Heart left ventricle (tissue), 16 donors: ENCODE results near the gene TRAF4. TPM values are rescaled to one million over a fixed set of nuclear protein-coding genes. Genes with fewer than 3 reads are reported as not detected.

Experiments
- ATAC-seq, 4 donors: fragments of 200-7000 bp; cut with Tn5 transposase; one replicate each; pipeline ENCODE4 v1.9.1; 2020 to 2022; ENCODE audit warnings: moderate library complexity in 4 of 4, mild to moderate bottlenecking in 3 of 4, moderate number of reproducible peaks in 1 of 4
- DNase-seq, 5 donors: peaks; one replicate each; pipeline ENCODE4 v3.0.0-alpha.2; 2020
- H3K27ac ChIP-seq, 12 donors: fragments of 200-600 bp; sonication (generic) in 4 of 12; one replicate each; pipeline versions ENCODE4 v1.5.0 to v1.8.0; 2016 to 2022; ENCODE audit warnings: mild to moderate bottlenecking in 2 of 12
- H3K27me3 ChIP-seq, 9 donors: fragments of 200-600 bp; sonication (generic) in 2 of 9; one replicate each; pipeline versions ENCODE4 v1.5.1 to v1.8.0; 2016 to 2022; ENCODE audit warnings: mild to moderate bottlenecking in 3 of 9
- H3K36me3 ChIP-seq, 9 donors: fragments of 200-600 bp; sonication (generic) in 2 of 9; one replicate each; pipeline versions ENCODE4 v1.5.0 to v1.8.0; 2018 to 2022; ENCODE audit warnings: mild to moderate bottlenecking in 2 of 9
- H3K4me1 ChIP-seq, 12 donors: fragments of 200-600 bp; sonication (generic) in 4 of 12; one replicate each; pipeline versions ENCODE4 v1.5.0 to v1.8.0; 2016 to 2022; ENCODE audit warnings: mild to moderate bottlenecking in 3 of 12
- H3K4me3 ChIP-seq, 12 donors: fragments of 200-600 bp; sonication (generic) in 4 of 12; one replicate each; pipeline versions ENCODE4 v1.5.0 to v1.8.0; 2017 to 2022; ENCODE audit warnings: mild to moderate bottlenecking in 9 of 12, moderate library complexity in 4 of 12
- H3K9me3 ChIP-seq, 12 donors: fragments of 200-600 bp; sonication (generic) in 4 of 12; one replicate each; pipeline versions ENCODE4 v1.5.0 to v1.8.0; 2016 to 2022; ENCODE audit warnings: mild to moderate bottlenecking in 1 of 12
- POLR2A ChIP-seq, 2 donors: fragments of 450-650 bp; IDR thresholded peaks; one replicate each; pipeline ENCODE4 v1.6.1; 2017; ENCODE audit warnings: antibody characterized with exemption in 2 of 2, mild to moderate bottlenecking in 2 of 2, moderate library complexity in 2 of 2
- WGBS, 4 donors: extraction: QIAGEN DNeasy Blood & Tissue Kit in 2 of 4; methylation state at CpG; one replicate each; pipeline versions ENCODE4 v1.1.5 to v1.1.7; 2013 to 2018; 5-methylcytosine and 5-hydroxymethylcytosine counted together
- intact Hi-C, 10 donors: fragments of 100-400 bp; cut with DNase I; formaldehyde crosslinking; loops; one replicate each; pipeline versions ENCODE4 v1.11.1 to v1.14.2; 2022
- polyA plus RNA-seq, 2 donors: library from polyadenylated mRNA; stranded (reverse); fragments of 200-250 nt; gene quantifications; one replicate each; pipeline ENCODE4 v1.2.3, GENCODE V29; 2013
- total RNA-seq, 9 donors: library from RNA; depleted of rRNA in 2 of 9; stranded (reverse); fragments of >200 nt in 2 of 9; fragmentation: NEBNext Ultra II Directional in 3 of 9; extraction: Animal tissue kit (Norgen Biotek cat#: 25700) in 3 of 9; gene quantifications; one replicate each; pipeline versions ENCODE4 v1.1.0 to v1.2.4, GENCODE V29; 2016 to 2023
- TF ChIP-seq, protein P1 (sequence below), 12 donors: fragments of 200-600 bp; sonication (generic) in 4 of 12; IDR thresholded peaks; one replicate each; pipeline versions ENCODE4 v1.5.0 to v1.8.0; 2018 to 2022; ENCODE audit warnings: antibody characterized with exemption in 12 of 12, mild to moderate bottlenecking in 5 of 12
- donor health status: ischemic (EF 13 %, LVEDD 7.1; RV severe dilation, severe dysfunction).
- donor health status: healthy with polysubstance abuse.
- donor health status: DM: no; HTN: yes; CAD: no.
- donor health status: DM: no; HTN: no; CAD: no.
- donor health status: ischemic (EF 25% LVEDD 6.9; RV normal size, moderate dysfunction).
- donor health status: ischemic (EF 25% LVEDD 5.7; RV mildly dilated, moderate dysfunction).
- donor health status: healthy.
- donor health status: DM: yes; HTN: yes; CAD: no.
- donor health status: ischemic (EF 35%, LVEDD 5.7; RV mildly dilated, moderate dysfunction).
- donor health status: nonischemic (EF 11% LVEDD 7.7; RV severe dilation, severe dysfunction).
- donor health status: DM: yes; HTN: yes; CAD: no.
- donor health status: PGD.
- donor health status: ischemic (EF 29% LVEDD 5.4; RV normal size, mild dysfunction).
- donor health status: nonischemic (EF 23%, LVEDD 6.1; RV moderate dilation, normal function).

TRAF4 gene
- total and polyA plus RNA-seq, 11 donors = 1.5 to 11.5 (median 2.7) TPM

DNA sequence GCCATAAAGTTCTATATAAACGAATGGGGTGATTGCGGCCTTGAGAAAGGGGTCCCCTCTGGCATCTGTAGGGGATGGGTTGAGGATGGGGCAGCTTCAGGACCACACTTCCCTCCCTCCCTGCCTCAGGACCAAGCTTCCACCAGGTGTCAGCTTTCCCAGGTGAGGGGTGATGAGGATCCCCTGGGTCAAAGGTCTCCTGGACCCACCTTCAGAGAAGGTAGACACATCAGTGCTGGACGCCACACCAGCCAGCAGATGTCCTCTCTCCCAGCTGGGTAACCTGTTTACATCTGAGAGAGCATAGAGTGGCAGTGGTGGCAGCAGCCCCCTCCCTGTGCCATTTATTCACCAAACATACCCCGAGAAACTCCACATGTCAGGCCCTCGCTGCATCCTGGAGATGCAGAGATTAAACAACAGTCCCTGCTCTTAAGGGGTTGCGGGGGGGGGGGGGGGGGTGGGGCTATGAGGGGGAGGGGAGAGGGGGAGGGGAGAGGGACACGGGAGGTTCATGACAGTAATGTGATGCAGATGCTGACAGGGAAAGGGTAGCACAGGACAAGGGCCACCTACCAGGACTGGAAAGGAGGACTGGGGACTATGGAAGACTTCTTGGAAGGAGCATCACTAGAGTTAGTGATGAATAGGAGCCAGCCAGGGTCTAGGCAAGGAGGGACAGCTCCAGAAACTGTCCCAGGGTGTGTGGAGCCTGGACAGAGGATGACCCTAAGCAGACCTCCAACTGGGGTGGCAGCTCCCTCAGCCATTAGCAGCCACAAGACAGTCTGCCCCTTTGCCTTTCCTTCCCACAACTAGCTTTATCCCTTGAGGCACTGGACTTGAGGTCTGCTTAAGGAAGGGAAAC is 37.1 kb upstream of the TRAF4 start:
- Histone ChIP-seq H3K9me3 (no peaks in the 10 kb centered on the region), H3K27ac (no peak overlapping the region), H3K36me3 (peaks cover 0 to 32% (median 27%) of the 10 kb centered on the region in 9 donors), H3K4me3 (no peak overlapping the region), H3K27me3 (no peaks in the 10 kb centered on the region), H3K4me1 (peaks cover 0 to 17% (median 7%) of the 10 kb centered on the region in 12 donors)
- no peak for DNase-seq
- 63 to 73% (median 67%) methylated on average over 6 to 7 of the region's 7 CpGs for WGBS, 4 donors
- ATAC-seq = no peak
- TF ChIP-seq, protein P1, sequence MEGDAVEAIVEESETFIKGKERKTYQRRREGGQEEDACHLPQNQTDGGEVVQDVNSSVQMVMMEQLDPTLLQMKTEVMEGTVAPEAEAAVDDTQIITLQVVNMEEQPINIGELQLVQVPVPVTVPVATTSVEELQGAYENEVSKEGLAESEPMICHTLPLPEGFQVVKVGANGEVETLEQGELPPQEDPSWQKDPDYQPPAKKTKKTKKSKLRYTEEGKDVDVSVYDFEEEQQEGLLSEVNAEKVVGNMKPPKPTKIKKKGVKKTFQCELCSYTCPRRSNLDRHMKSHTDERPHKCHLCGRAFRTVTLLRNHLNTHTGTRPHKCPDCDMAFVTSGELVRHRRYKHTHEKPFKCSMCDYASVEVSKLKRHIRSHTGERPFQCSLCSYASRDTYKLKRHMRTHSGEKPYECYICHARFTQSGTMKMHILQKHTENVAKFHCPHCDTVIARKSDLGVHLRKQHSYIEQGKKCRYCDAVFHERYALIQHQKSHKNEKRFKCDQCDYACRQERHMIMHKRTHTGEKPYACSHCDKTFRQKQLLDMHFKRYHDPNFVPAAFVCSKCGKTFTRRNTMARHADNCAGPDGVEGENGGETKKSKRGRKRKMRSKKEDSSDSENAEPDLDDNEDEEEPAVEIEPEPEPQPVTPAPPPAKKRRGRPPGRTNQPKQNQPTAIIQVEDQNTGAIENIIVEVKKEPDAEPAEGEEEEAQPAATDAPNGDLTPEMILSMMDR (IDR thresholded peaks at IDR 0.05) = no peak
- TF ChIP-seq POLR2A (IDR thresholded peaks at IDR 0.05) = no peak
- intact Hi-C loops = no loop called here

- TF ChIP-seq, protein P1 (IDR thresholded peaks at IDR 0.05) = no peak
- TF ChIP-seq POLR2A (IDR thresholded peaks at IDR 0.05) = no peak
- intact Hi-C loops = no loop called here
- 76 to 87% (median 81%) methylated on average over 2 of the region's 2 CpGs for WGBS, 4 donors
These were observed 36.5 kb upstream of the TRAF4 start for GRCh38 chr17:28707339-28707720.

GRCh38 chr17:28710861-28711722 is 32.7 kb upstream of the TRAF4 start:
- TF ChIP-seq POLR2A (IDR thresholded peaks at IDR 0.05) = peak in 1 of 2 donors; percentile 92
- TF ChIP-seq, protein P1 (IDR thresholded peaks at IDR 0.05) = no peak
- intact Hi-C loops = loop anchor here in 4 of 10 donors (2.0 to 10.0 kb wide), 4 partner anchors 46 to 66 kb away; partner anchors contain the start of genes BLTP2 (in 2 of the 4), SDF2 (in 2 of the 4) and SUPT6H (in 2 of the 4)
- no peaks in the 10 kb centered on the region for H3K27me3 ChIP-seq
- H3K4me1 ChIP-seq = peaks cover 0 to 29% (median 14%) of the 10 kb centered on the region in 12 donors
- H3K27ac ChIP-seq = peak overlapping the region; percentile 54 to 97 (median 93)
- WGBS, 4 donors = 1% methylated on average over 58 to 74 of the region's 74 CpGs
- H3K36me3 ChIP-seq = peaks cover 0 to 20% (median 11%) of the 10 kb centered on the region in 9 donors
- peak; percentile 85 to 96 (median 94) for ATAC-seq
- H3K9me3 ChIP-seq = no peaks in the 10 kb centered on the region
- peak; percentile 90 to 95 (median 91) for DNase-seq
- peak overlapping the region; percentile 22 to 93 (median 72) for H3K4me3 ChIP-seq

More at GRCh38 chr17:28707339-28707720, 36.5 kb upstream of the TRAF4 start:
- DNase-seq (no peak), ATAC-seq (no peak)
- H3K9me3 ChIP-seq = no peaks in the 10 kb centered on the region
- H3K27me3 ChIP-seq = no peaks in the 10 kb centered on the region
- H3K4me1 ChIP-seq = peaks cover 0 to 23% (median 11%) of the 10 kb centered on the region in 12 donors
- H3K27ac ChIP-seq = no peak overlapping the region
- H3K4me3 ChIP-seq = no peak overlapping the region
- H3K36me3 ChIP-seq = peaks cover 0 to 26% (median 21%) of the 10 kb centered on the region in 9 donors
